PC-3 (cell line): ENCODE data around the gene MOB4. TPM values are rescaled to one million over a fixed set of nuclear protein-coding genes. Genes with fewer than 3 reads are reported as not detected.
A peak's percentile ranks its signal among the peaks of the same experiment; 100 is the strongest.

Experiments
- ATAC-seq: fragments of 200-7000 bp; cut with Tn5 transposase; 2 replicates; pipeline ENCODE4 v1.9.1; 2020; ENCODE audit warnings: mild to moderate bottlenecking, moderate library complexity
- BruUV-seq: library from RNA; stranded (reverse); fragments of 400-500 nt; replicated peaks from 2 replicates; lab custom pipeline; 2021; lab: Mats Ljungman, UMichigan
- CTCF ChIA-PET: fragments of 300-600 bp; sonication (Branson Sonifier 250); formaldehyde crosslinking; loops from one replicate; lab custom pipeline; 2022; ENCODE audit warnings: antibody characterized with exemption; lab: Charles Lee
- POLR2A ChIA-PET: fragments of 300-600 bp; sonication (Branson Sonifier 250); formaldehyde crosslinking; loops from one replicate; lab custom pipeline; 2022; ENCODE audit warnings: antibody characterized with exemption; ENCODE audit not compliant: unreplicated experiment; lab: Charles Lee
- DNase-seq: peaks from one replicate; pipeline ENCODE4 v3.0.0-alpha.2; 2015
- H2AFZ ChIP-seq: fragments of 300-600 bp; sonication (generic); 2 replicates; pipeline ENCODE4 v1.6.0; 2016; ENCODE audit warnings: antibody characterized with exemption, low read length
- H3F3A ChIP-seq: fragments of 300-600 bp; sonication (generic); one replicate; pipeline ENCODE4 v1.6.0; 2017; ENCODE audit warnings: antibody characterized with exemption, low read length, control low read depth, mild to moderate bottlenecking; ENCODE audit not compliant: unreplicated experiment
- H3K27ac ChIP-seq: fragments of 300-600 bp; sonication (generic); 2 replicates; pipeline ENCODE4 v1.5.1; 2016; ENCODE audit warnings: mild to moderate bottlenecking, low read length
- H3K27me3 ChIP-seq: fragments of 300-600 bp; sonication (generic); 2 replicates; pipeline ENCODE4 v1.6.1; 2016; ENCODE audit warnings: low read length, mixed read lengths
- H3K36me3 ChIP-seq: fragments of 300-600 bp; sonication (generic); 2 replicates; pipeline ENCODE4 v1.6.1; 2016; ENCODE audit warnings: low read depth, mixed run types, low read length, mixed read lengths
- H3K4me1 ChIP-seq: fragments of 300-600 bp; sonication (generic); 2 replicates; pipeline ENCODE4 v1.5.1; 2016; ENCODE audit warnings: low read length; ENCODE audit not compliant: insufficient read depth
- H3K4me2 ChIP-seq: fragments of 300-600 bp; sonication (generic); 2 replicates; pipeline ENCODE4 v1.6.0; 2016; ENCODE audit warnings: low read length
- H3K4me3 ChIP-seq: fragments of 300-600 bp; sonication (generic); 2 replicates; pipeline ENCODE4 v1.5.1; 2016; ENCODE audit warnings: mild to moderate bottlenecking, low read length, mixed read lengths
- H3K79me2 ChIP-seq: fragments of 300-600 bp; sonication (generic); 2 replicates; pipeline ENCODE4 v1.6.1; 2017; ENCODE audit warnings: low read length, mixed read lengths
- H3K9ac ChIP-seq: fragments of 300-600 bp; sonication (generic); 2 replicates; pipeline ENCODE4 v1.6.0; 2016; ENCODE audit warnings: mild to moderate bottlenecking, low read length
- H3K9me2 ChIP-seq: fragments of 300-600 bp; sonication (generic); replicated peaks from 2 replicates; pipeline ENCODE4 v1.6.1; 2016; ENCODE audit warnings: mixed run types, low read length, mixed read lengths
- H3K9me3 ChIP-seq: fragments of 300-600 bp; sonication (generic); 2 replicates; pipeline ENCODE4 v1.6.1; 2016; ENCODE audit warnings: low read length, mixed read lengths
- H4K20me1 ChIP-seq: fragments of 300-600 bp; sonication (generic); 2 replicates; pipeline ENCODE4 v1.6.1; 2016; ENCODE audit warnings: low read length, mixed read lengths
- CTCF ChIP-seq: fragments of 300-600 bp; sonication (generic); conservative IDR thresholded peaks from 2 replicates; pipeline ENCODE4 v1.5.1; 2017; ENCODE audit warnings: antibody characterized with exemption, low read depth, mild to moderate bottlenecking, low read length
- EZH2 ChIP-seq: fragments of 300-600 bp; sonication (generic); IDR thresholded peaks from one replicate; pipeline ENCODE4 v1.6.1; 2017; ENCODE audit warnings: antibody characterized with exemption, mild to moderate bottlenecking, low read length; ENCODE audit not compliant: unreplicated experiment
- EZH2phosphoT487 ChIP-seq: fragments of 300-600 bp; sonication (generic); IDR thresholded peaks from 2 replicates; pipeline ENCODE4 v1.6.1; 2018; ENCODE audit warnings: mild to moderate bottlenecking, antibody characterized with exemption, low read length, borderline replicate concordance
- intact Hi-C: fragments of 100-400 bp; cut with micrococcal nuclease; formaldehyde crosslinking; loops from 2 replicates; pipeline ENCODE4 v1.9.0; 2023
- total RNA-seq: library from RNA; depleted of rRNA; stranded (reverse); fragments of >200 nt; gene quantifications from 2 replicates; pipeline ENCODE4 v1.2.3, GENCODE V29; 2014

Gene MOB4
- total RNA-seq, 1 experiment from 2014 or later, result 24.9 TPM

DNA sequence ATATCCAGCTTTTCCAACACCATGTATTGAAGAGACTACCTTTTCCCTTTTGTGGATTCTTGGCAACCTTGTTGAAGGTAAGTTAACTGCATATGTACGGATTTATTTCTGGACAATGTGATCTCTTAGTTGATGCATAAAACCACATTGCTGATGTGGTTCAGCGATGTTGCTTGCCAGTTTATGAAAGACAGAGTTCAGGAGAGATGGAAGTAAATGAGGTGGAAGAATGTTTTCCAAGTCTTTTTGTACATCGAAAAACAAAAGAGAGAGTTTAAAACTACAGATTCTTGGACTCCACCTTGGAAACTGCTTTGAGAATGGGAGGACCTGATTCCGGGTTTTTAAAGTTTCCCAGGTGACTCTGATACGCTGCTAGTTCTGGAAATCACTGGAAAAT lies 43.8 kb downstream of the MOB4 start:
- ChIA-PET CTCF (no interaction called here), POLR2A (interaction anchor here (0.6 kb wide), 1 partner anchor 58 kb away, joined by 3 read pairs; no protein-coding TSS in a partner anchor)
- intact Hi-C loops, result no loop called here
- Histone ChIP-seq H3K36me3 (peaks cover 3% of the 10 kb centered on the region; the same call in 1 of the 2 replicates), H3K4me2 (no peak overlapping the region), H3K4me3 (no peak overlapping the region), H3K9ac (no peak overlapping the region), H3K27me3 (no peaks in the 10 kb centered on the region), H4K20me1 (no peaks in the 10 kb centered on the region), H3K27ac (no peak overlapping the region), H3K9me2 (no peaks in the 10 kb centered on the region), H2AFZ (no peak overlapping the region), H3K9me3 (no peaks in the 10 kb centered on the region), H3K4me1 (no peaks in the 10 kb centered on the region; the same call in 1 of the 2 replicates), H3F3A (no peaks in the 10 kb centered on the region), H3K79me2 (no peaks in the 10 kb centered on the region)
- TF ChIP-seq EZH2phosphoT487 (no peak), CTCF (no peak), EZH2 (no peak)
- BruUV-seq, result TSS peak; percentile 8
- ATAC-seq (no peak), DNase-seq (no peak)

- H3F3A ChIP-seq, result no peaks in the 10 kb centered on the region
- POLR2A ChIA-PET, result interaction anchor here (0.6 kb wide), 1 partner anchor 59 kb away, joined by 3 read pairs; no protein-coding TSS in a partner anchor
Measured at GRCh38 chr2:197560146-197560665, 44.3 kb downstream of the MOB4 start.

More at GRCh38 chr2:197560146-197560665, 44.3 kb downstream of the MOB4 start:
- H3K9ac ChIP-seq, result no peak overlapping the region
- intact Hi-C loops, result no loop called here
- CTCF ChIA-PET, result no interaction called here
- no peaks in the 10 kb centered on the region for H3K9me3 ChIP-seq
- DNase-seq (no peak), ATAC-seq (no peak)
- H3K9me2 ChIP-seq, result no peaks in the 10 kb centered on the region
- H3K4me3 ChIP-seq, result no peak overlapping the region
- H3K4me1 ChIP-seq, result no peaks in the 10 kb centered on the region; the same call in 1 of the 2 replicates
- H3K4me2 ChIP-seq, result no peak overlapping the region
- H3K27ac ChIP-seq, result no peak overlapping the region
- H3K27me3 ChIP-seq, result no peaks in the 10 kb centered on the region
- no peaks in the 10 kb centered on the region for H3K79me2 ChIP-seq
- no peaks in the 10 kb centered on the region for H4K20me1 ChIP-seq
- no TSS peak for BruUV-seq
- no peak for TF ChIP-seq EZH2phosphoT487
- no peak for TF ChIP-seq CTCF
- no peak for TF ChIP-seq EZH2
- peaks cover 3% of the 10 kb centered on the region; the same call in 1 of the 2 replicates for H3K36me3 ChIP-seq
- no peak overlapping the region for H2AFZ ChIP-seq
